Panc1 (cell line): ENCODE measurements around the gene EDAR. TPM values are rescaled to one million over a fixed set of nuclear protein-coding genes. Genes with fewer than 3 reads are reported as not detected.

Experiments used
- ATAC-seq: fragments of 200-7000 bp; cut with Tn5 transposase; 2 replicates; pipeline ENCODE4 v1.9.1; 2020; ENCODE audit warnings: mild to moderate bottlenecking, moderate library complexity
- BruUV-seq: library from RNA; stranded (reverse); fragments of 400-500 nt; replicated peaks from 2 replicates; lab custom pipeline; 2021; lab: Mats Ljungman, UMichigan
- CTCF ChIA-PET: fragments of 300-600 bp; sonication (Branson Sonifier 250); formaldehyde crosslinking; loops from one replicate; lab custom pipeline; 2022; ENCODE audit warnings: antibody characterized with exemption; lab: Charles Lee
- POLR2A ChIA-PET: fragments of 300-600 bp; sonication (Branson Sonifier 250); formaldehyde crosslinking; loops from one replicate; lab custom pipeline; 2022; ENCODE audit warnings: antibody characterized with exemption; lab: Charles Lee
- DNase-seq: peaks from one replicate; pipeline ENCODE4 v3.0.0-alpha.2; 2010; ENCODE audit warnings: low read depth, low spot score
- H3K27ac ChIP-seq: 2 replicates; pipeline ENCODE4 v1.5.1; 2011; ENCODE audit warnings: mild to moderate bottlenecking, low read length, inconsistent platforms
- H3K27me3 ChIP-seq: fragments of 200-500 bp; sonication (Bioruptor generic); 2 replicates; pipeline ENCODE4 v1.6.0; 2014; ENCODE audit warnings: low read length, inconsistent platforms; ENCODE audit not compliant: control insufficient read depth, insufficient read depth
- H3K36me3 ChIP-seq: fragments of 200-500 bp; sonication (Bioruptor generic); 2 replicates; pipeline ENCODE4 v1.5.1; 2014; ENCODE audit warnings: inconsistent platforms, mild to moderate bottlenecking, low read length, moderate library complexity; ENCODE audit not compliant: control insufficient read depth, insufficient read depth
- H3K4me1 ChIP-seq: 2 replicates; pipeline ENCODE4 v1.5.1; 2011; ENCODE audit warnings: inconsistent platforms, mild to moderate bottlenecking, low read length, moderate library complexity; ENCODE audit not compliant: control insufficient read depth, insufficient read depth
- H3K4me3 ChIP-seq, 2 experiments: 2 replicates each; pipeline ENCODE4 v1.5.1; 2011 to 2012; ENCODE audit warnings: low read depth in 2 of 2, low read length in 2 of 2, mild to moderate bottlenecking in 2 of 2, inconsistent platforms in 1 of 2, moderate library complexity in 1 of 2
- H3K9me3 ChIP-seq: fragments of 200-500 bp; sonication (Bioruptor generic); 2 replicates; pipeline ENCODE4 v1.5.1; 2014; ENCODE audit warnings: low read depth, mild to moderate bottlenecking, inconsistent platforms, low read length, moderate library complexity; ENCODE audit not compliant: control insufficient read depth, insufficient read depth
- POLR2AphosphoS5 ChIP-seq: IDR thresholded peaks from 2 replicates; pipeline ENCODE4 v1.6.1; 2012; ENCODE audit warnings: mild to moderate bottlenecking, low read depth, low read length, moderate library complexity
- REST ChIP-seq, 2 experiments: IDR thresholded peaks; 2 replicates each; pipeline ENCODE4 v1.6.1; 2011 to 2012; ENCODE audit warnings: low read depth in 2 of 2, control low read depth in 1 of 2, low read length in 1 of 2, mild to moderate bottlenecking in 1 of 2, moderate library complexity in 1 of 2; ENCODE audit not compliant: insufficient read depth in 1 of 2
- SIN3A ChIP-seq: IDR thresholded peaks from 2 replicates; pipeline ENCODE4 v1.6.1; 2012; ENCODE audit warnings: low read depth, mild to moderate bottlenecking, low read length, moderate library complexity, borderline replicate concordance; ENCODE audit not compliant: insufficient read depth
- TCF7L2 ChIP-seq: IDR thresholded peaks from 2 replicates; pipeline ENCODE4 v1.6.1; 2011; ENCODE audit warnings: mild to moderate bottlenecking, low read depth, low read length, inconsistent platforms
- in situ Hi-C: cut with HindIII; loops from 2 replicates; pipeline ENCODE4 v1.10.0; 2016; ENCODE audit warnings: low sequenced_read_pairs, low pct_unique_long_range_greater_than_20kb
- intact Hi-C: fragments of 100-400 bp; cut with micrococcal nuclease; formaldehyde crosslinking; loops from one replicate; pipeline ENCODE4 v1.10.0; 2022; ENCODE audit not compliant: unreplicated experiment
- total RNA-seq: library from RNA; stranded (reverse); gene quantifications from one replicate; pipeline ENCODE4 v1.2.1, GENCODE V29; 2021; ENCODE audit not compliant: unreplicated experiment
- TF ChIP-seq, protein P1 (sequence below): fragments of 450-650 bp; IDR thresholded peaks from 2 replicates; pipeline ENCODE4 v1.5.1; 2017; ENCODE audit warnings: mild to moderate bottlenecking

Gene EDAR
- total RNA-seq, 1 experiment from 2014 or later = not detected

DNA sequence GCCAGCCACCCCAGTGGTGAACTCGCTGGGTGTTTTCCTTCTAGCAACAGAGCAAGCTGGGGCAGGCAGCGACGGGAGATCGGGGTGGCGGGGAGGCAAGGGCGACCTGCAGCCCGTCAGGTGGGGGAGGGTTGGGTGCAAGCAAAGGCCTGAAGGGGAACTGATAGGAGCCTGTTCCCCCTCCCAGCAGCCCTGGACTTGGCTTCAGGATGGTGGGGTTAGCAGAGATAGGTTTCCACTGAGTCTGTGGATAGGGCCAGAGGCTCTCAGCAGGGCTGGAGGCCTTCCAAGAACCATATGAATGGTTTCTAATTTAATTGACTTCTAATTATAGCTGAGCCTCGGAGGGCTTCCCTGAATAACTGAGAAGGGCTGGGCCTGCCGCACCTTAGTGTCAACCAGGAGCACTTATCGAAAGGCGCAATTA is 55.3 kb downstream of the EDAR start:
- ChIA-PET CTCF (no interaction called here), POLR2A (no interaction called here)
- no peaks in the 10 kb centered on the region for H3K9me3 ChIP-seq
- TF ChIP-seq TCF7L2 (no peak), REST (IDR thresholded peaks at IDR 0.05; ENCODE audit: insufficient read depth in 1 of 2, low read depth in 2 of 2, low read length in 1 of 2) (no peak), SIN3A (no peak)
- TF ChIP-seq, protein P1, sequence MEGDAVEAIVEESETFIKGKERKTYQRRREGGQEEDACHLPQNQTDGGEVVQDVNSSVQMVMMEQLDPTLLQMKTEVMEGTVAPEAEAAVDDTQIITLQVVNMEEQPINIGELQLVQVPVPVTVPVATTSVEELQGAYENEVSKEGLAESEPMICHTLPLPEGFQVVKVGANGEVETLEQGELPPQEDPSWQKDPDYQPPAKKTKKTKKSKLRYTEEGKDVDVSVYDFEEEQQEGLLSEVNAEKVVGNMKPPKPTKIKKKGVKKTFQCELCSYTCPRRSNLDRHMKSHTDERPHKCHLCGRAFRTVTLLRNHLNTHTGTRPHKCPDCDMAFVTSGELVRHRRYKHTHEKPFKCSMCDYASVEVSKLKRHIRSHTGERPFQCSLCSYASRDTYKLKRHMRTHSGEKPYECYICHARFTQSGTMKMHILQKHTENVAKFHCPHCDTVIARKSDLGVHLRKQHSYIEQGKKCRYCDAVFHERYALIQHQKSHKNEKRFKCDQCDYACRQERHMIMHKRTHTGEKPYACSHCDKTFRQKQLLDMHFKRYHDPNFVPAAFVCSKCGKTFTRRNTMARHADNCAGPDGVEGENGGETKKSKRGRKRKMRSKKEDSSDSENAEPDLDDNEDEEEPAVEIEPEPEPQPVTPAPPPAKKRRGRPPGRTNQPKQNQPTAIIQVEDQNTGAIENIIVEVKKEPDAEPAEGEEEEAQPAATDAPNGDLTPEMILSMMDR = no peak
- H3K4me1 ChIP-seq = no peaks in the 10 kb centered on the region
- no peak overlapping the region for H3K27ac ChIP-seq
- no TSS peak for BruUV-seq
- H3K36me3 ChIP-seq = no peaks in the 10 kb centered on the region
- in situ Hi-C loops = loop anchor here (10.0 kb wide), 1 partner anchor 51 kb away; the partner anchor contains the start of gene EDAR
- DNase-seq (no peak), ATAC-seq (no peak)
- no peaks in the 10 kb centered on the region; the same call in 1 of the 2 replicates for H3K27me3 ChIP-seq
- intact Hi-C loops = no loop called here
- no peak overlapping the region for H3K4me3 ChIP-seq

DNA sequence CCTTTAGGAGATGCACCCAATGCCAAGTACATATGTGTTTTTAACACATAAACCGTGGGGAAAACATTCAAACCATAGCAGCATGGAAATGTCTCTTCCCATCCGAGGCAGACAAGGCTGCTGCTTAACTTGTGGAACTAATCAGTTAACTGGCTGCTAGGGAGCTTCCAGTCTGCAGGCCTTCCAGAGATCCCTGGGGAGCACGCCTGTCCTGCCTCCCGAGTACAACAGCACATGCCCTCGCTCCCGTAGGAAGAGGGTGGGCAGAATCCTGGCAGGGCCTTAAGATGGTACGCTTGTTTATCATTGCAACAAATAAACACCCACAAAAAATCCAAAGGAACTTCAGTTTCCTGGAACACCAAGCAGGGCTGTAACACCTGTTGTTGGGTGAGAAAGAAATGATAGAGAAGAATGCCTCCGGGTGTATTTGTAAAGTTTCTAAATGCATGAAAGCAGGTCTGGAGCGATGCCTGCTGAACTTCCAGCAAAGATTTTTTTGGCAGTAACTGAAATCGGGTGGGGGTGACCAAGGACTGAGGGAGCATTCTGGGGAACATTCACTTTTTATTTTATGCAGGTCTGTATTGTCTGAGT is 56.2 kb downstream of the EDAR start:
- TF ChIP-seq TCF7L2 (no peak), POLR2AphosphoS5 (no peak), REST (IDR thresholded peaks at IDR 0.05; ENCODE audit: insufficient read depth in 1 of 2, low read depth in 2 of 2, low read length in 1 of 2) (no peak), SIN3A (no peak)
- TF ChIP-seq, protein P1 = no peak
- intact Hi-C loops = no loop called here

More for the DNA sequence above, 56.2 kb downstream of the EDAR start:
- Histone ChIP-seq H3K36me3 (no peaks in the 10 kb centered on the region), H3K27me3 (no peaks in the 10 kb centered on the region; the same call in 1 of the 2 replicates), H3K9me3 (no peaks in the 10 kb centered on the region), H3K27ac (no peak overlapping the region), H3K4me1 (no peaks in the 10 kb centered on the region), H3K4me3 (no peak overlapping the region)
- ATAC-seq (no peak), DNase-seq (no peak)
- ChIA-PET POLR2A (no interaction called here), CTCF (no interaction called here)
- in situ Hi-C loops = loop anchor here (10.0 kb wide), 1 partner anchor 52 kb away; the partner anchor contains the start of gene EDAR
- BruUV-seq = no TSS peak
